BE2C (cell line): ENCODE data around the gene CACHD1.

Experiments
- DNase-seq: peaks from one replicate; pipeline ENCODE4 v3.0.0-alpha.2; 2020
- H3K27me3 ChIP-seq: fragments of 250-450 bp; sonication (Bioruptor Pico); 2 replicates; pipeline ENCODE4 v1.5.1; 2020; ENCODE audit warnings: mild to moderate bottlenecking
- H3K36me3 ChIP-seq: fragments of 250-450 bp; sonication (Bioruptor Pico); 2 replicates; pipeline ENCODE4 v1.5.1; 2020; ENCODE audit warnings: mild to moderate bottlenecking
- H3K4me1 ChIP-seq: fragments of 250-450 bp; sonication (Bioruptor Pico); 2 replicates; pipeline ENCODE4 v1.5.1; 2020
- H3K4me3 ChIP-seq: 2 replicates; pipeline ENCODE4 v1.5.1; 2011; ENCODE audit warnings: low read depth, low read length
- H3K9me3 ChIP-seq: fragments of 250-450 bp; sonication (Bioruptor Pico); 2 replicates; pipeline ENCODE4 v1.5.1; 2020
- TF ChIP-seq, protein P1 (sequence below): IDR thresholded peaks from 2 replicates; pipeline ENCODE4 v1.5.1; 2012; ENCODE audit warnings: mild to moderate bottlenecking, low read depth, low read length

Gene CACHD1

DNA sequence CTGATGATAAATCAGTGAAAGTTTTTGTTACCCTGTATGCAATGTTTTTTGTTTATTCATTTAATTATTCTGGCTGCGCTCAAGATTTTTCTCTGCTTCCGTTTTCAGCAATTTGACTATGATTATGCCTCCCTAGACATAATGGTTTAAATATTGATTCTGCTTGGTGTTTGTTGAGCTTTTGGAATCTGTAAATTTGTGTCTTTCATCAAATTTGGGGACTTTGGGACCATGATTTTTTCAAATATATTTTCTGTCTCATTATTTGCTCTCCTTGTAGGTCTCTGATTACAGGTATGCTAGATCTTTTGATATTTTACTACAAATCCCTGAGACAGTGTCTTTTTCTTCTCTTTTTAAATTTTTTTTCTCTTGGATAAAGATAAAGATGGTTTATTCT, 92.1 kb downstream of the CACHD1 start:
- Histone ChIP-seq H3K4me1 (no peaks in the 10 kb centered on the region), H3K27me3 (no peaks in the 10 kb centered on the region), H3K36me3 (no peaks in the 10 kb centered on the region), H3K9me3 (no peaks in the 10 kb centered on the region), H3K4me3 (no peak overlapping the region)
- TF ChIP-seq, protein P1, sequence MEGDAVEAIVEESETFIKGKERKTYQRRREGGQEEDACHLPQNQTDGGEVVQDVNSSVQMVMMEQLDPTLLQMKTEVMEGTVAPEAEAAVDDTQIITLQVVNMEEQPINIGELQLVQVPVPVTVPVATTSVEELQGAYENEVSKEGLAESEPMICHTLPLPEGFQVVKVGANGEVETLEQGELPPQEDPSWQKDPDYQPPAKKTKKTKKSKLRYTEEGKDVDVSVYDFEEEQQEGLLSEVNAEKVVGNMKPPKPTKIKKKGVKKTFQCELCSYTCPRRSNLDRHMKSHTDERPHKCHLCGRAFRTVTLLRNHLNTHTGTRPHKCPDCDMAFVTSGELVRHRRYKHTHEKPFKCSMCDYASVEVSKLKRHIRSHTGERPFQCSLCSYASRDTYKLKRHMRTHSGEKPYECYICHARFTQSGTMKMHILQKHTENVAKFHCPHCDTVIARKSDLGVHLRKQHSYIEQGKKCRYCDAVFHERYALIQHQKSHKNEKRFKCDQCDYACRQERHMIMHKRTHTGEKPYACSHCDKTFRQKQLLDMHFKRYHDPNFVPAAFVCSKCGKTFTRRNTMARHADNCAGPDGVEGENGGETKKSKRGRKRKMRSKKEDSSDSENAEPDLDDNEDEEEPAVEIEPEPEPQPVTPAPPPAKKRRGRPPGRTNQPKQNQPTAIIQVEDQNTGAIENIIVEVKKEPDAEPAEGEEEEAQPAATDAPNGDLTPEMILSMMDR: no peak
- DNase-seq: no peak

DNA sequence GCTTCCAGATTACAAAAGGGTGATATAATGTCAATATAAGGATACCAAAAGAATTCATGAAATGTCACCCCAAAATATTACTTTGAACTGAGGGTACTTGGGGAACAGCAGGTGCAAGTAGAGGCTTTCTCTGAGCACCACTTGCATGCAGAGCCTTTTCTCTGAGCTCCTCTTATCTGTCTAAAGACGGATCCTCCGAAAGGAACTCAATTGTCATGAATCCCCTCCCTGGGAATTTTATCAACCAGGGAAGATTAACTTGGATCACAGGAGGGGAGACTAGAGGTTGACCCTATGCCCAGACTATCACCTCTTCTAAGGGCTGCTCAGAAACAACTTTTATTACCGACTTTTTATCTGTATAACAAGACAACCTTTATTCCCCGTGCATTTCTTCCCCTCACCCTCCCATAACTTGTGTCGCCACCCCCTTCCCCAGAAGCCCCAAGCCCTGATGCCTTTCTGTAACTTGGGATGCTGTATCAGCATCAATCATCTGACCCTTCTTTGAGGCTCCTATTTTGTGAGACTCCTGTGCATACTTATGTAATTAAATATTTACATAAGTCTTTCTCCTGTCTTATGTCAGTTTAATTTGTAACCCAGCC, 94.1 kb downstream of the CACHD1 start:
- H3K27me3 ChIP-seq: no peaks in the 10 kb centered on the region
- no peaks in the 10 kb centered on the region for H3K9me3 ChIP-seq
- no peak for DNase-seq
- H3K4me1 ChIP-seq: no peaks in the 10 kb centered on the region
- H3K4me3 ChIP-seq: no peak overlapping the region
- no peaks in the 10 kb centered on the region for H3K36me3 ChIP-seq
- TF ChIP-seq, protein P1: no peak

DNA sequence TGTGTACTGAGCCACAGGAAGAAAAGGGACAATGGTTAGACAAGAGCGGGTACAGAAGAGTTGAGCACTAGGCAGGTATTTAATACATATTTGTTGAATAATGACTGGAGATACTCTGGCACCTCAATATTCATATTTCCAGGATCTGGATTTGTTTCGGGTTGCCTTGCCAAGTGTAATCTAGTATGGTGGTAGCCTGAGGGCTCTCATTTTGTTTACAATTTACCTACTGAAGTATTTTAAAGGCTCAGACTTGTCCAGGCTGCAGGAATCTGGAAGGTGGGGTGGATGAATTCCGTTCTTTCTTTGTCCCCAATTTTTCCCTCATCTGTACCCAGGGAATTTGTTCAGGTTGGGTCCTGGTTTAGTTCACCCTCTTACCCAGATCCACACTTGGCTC, 95.0 kb downstream of the CACHD1 start:
- Histone ChIP-seq H3K36me3 (no peaks in the 10 kb centered on the region), H3K4me3 (no peak overlapping the region), H3K9me3 (no peaks in the 10 kb centered on the region), H3K27me3 (no peaks in the 10 kb centered on the region), H3K4me1 (no peaks in the 10 kb centered on the region)
- TF ChIP-seq, protein P1: no peak
- no peak for DNase-seq

DNA sequence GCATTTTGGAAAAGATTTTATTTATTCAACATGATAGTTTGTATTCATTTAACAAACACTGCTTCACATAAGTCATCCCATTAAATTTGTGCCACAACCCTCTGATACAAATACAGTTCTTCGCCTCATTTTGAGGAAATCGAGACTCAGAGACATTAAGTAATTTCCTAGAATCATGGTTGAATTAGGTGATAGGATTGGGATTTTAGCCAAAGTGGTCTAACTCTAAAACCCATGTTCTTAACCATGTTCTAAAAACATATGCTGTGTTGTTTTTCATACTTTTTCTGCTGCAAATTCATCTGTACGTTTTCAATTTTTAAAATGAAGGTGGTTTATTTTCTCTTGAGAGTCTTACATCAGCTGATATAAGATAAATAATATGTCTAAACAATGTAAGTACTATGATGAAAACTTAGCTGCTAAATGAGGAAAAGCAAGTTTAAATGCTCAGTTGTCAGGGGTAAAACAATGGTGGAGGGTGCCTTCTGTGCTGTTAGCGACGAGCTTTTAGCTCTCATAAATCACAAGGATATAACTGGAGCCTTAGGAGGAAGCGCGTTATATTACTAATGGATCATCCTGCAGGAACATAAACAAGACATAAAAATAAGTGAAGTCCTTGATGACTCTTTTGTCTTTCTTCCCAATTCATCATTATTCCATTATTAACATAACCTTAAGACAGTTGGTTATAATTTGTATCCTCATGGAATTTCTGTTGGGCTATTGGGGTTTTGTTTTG, 97.7 kb downstream of the CACHD1 start:
- H3K9me3 ChIP-seq: no peaks in the 10 kb centered on the region
- H3K4me3 ChIP-seq: no peak overlapping the region
- no peaks in the 10 kb centered on the region for H3K27me3 ChIP-seq
- no peaks in the 10 kb centered on the region for H3K4me1 ChIP-seq
- DNase-seq: no peak
- no peaks in the 10 kb centered on the region for H3K36me3 ChIP-seq
- TF ChIP-seq, protein P1: no peak

DNA sequence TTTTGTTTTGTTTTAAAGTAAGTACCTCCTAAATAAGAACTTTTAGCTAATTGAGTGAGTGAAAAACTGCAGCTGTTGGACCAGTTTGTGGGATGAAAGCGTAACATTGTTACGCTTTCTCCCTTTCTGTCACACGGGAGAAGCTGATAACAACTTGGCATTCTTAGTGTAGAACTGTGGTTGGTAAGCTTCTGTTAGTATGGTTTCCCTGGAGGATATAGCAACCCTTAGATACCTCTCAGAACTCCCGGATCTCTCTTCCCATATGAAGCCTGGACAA, 98.2 kb downstream of the CACHD1 start:
- Histone ChIP-seq H3K9me3 (no peaks in the 10 kb centered on the region), H3K4me3 (no peak overlapping the region), H3K27me3 (no peaks in the 10 kb centered on the region), H3K4me1 (no peaks in the 10 kb centered on the region), H3K36me3 (no peaks in the 10 kb centered on the region)
- DNase-seq: no peak
- TF ChIP-seq, protein P1: no peak

DNA sequence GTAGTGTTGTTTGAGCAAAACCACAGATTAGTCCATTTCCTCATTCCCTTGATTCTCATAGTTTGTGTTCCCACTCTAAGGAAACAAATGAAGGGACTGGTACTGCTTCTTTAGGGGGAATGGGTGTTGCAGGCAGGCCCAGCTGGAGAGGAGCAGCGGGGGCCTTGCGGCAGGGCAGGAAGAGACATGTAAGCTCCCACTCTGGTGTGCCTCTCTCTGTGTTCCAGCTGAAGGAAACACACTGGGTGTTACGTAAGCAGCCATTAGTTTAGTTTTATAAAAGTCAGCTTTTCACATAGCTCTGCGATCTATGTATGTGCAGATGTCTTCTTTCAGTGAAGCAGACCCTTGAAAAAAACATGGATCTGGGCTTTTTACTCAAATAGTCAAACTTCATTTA, 99.5 kb downstream of the CACHD1 start:
- H3K36me3 ChIP-seq: no peaks in the 10 kb centered on the region
- H3K9me3 ChIP-seq: no peaks in the 10 kb centered on the region
- no peaks in the 10 kb centered on the region for H3K4me1 ChIP-seq
- TF ChIP-seq, protein P1: no peak
- no peak for DNase-seq
- H3K4me3 ChIP-seq: no peak overlapping the region
- no peaks in the 10 kb centered on the region for H3K27me3 ChIP-seq
